Neural cell (in vitro differentiated cells): ENCODE measurements around the gene ERRFI1. TPM values are rescaled to one million over a fixed set of nuclear protein-coding genes. Genes with fewer than 3 reads are reported as not detected.
"Not testable (repeated sequence)": the region's sequence is repeated elsewhere in the genome, so short reads cannot be mapped to it uniquely, and the experiment has no call there.

Source experiments
- H2AFZ ChIP-seq: fragments of 200-600, 300-800 bp; sonication (generic), shearing (Covaris generic); 2 replicates; pipeline ENCODE4 v1.6.0; 2014; ENCODE audit warnings: low read depth, mild to moderate bottlenecking, antibody characterized with exemption, low read length, moderate library complexity
- H3F3A ChIP-seq: fragments of 200-600 bp; shearing (Covaris generic); 2 replicates; pipeline ENCODE4 v1.6.1; 2016; ENCODE audit warnings: mild to moderate bottlenecking, moderate library complexity, mixed read lengths, antibody characterized with exemption, low read length; ENCODE audit not compliant: insufficient read depth, poor library complexity, severe bottlenecking
- H3K27ac ChIP-seq: fragments of 200-600, 300-800 bp; sonication (generic), shearing (Covaris generic); 2 replicates; pipeline ENCODE4 v1.5.1; 2014; ENCODE audit warnings: mild to moderate bottlenecking, low read length, moderate library complexity
- H3K27me3 ChIP-seq: fragments of 300-800, 200-600 bp; sonication (generic), shearing (Covaris generic); 2 replicates; pipeline ENCODE4 v1.6.0; 2014; ENCODE audit warnings: mild to moderate bottlenecking, low read depth, low read length, moderate library complexity; ENCODE audit not compliant: insufficient read depth
- H3K36me3 ChIP-seq: fragments of 300-800, 200-600 bp; sonication (generic), shearing (Covaris generic); 2 replicates; pipeline ENCODE4 v1.5.1; 2014; ENCODE audit warnings: mild to moderate bottlenecking, antibody characterized with exemption, low read length, moderate library complexity; ENCODE audit not compliant: insufficient read depth
- H3K4me2 ChIP-seq: fragments of 300-800, 200-600 bp; sonication (generic), shearing (Covaris generic); 2 replicates; pipeline ENCODE4 v1.6.0; 2014; ENCODE audit warnings: mild to moderate bottlenecking, low read length
- H3K4me3 ChIP-seq: fragments of 300-800, 200-600 bp; sonication (generic), shearing (Covaris generic); 2 replicates; pipeline ENCODE4 v1.5.1; 2014; ENCODE audit warnings: mild to moderate bottlenecking, low read length, moderate library complexity
- H3K79me2 ChIP-seq: fragments of 200-600 bp; shearing (Covaris generic); replicated peaks from 2 replicates; pipeline ENCODE4 v1.6.0; 2014; ENCODE audit warnings: mild to moderate bottlenecking, low read length, moderate library complexity; ENCODE audit not compliant: insufficient read depth
- H3K9ac ChIP-seq: fragments of 300-800, 200-600 bp; sonication (generic), shearing (Covaris generic); 2 replicates; pipeline ENCODE4 v1.6.1; 2016; ENCODE audit warnings: mild to moderate bottlenecking, low read length, mixed read lengths
- H3K9me2 ChIP-seq: fragments of 200-600 bp; shearing (Covaris generic); 2 replicates; pipeline ENCODE4 v1.6.1; 2016; ENCODE audit warnings: mild to moderate bottlenecking, low read length, mixed read lengths; ENCODE audit not compliant: insufficient read depth
- H3K9me3 ChIP-seq: fragments of 200-600, 300-800 bp; sonication (generic), shearing (Covaris generic); 2 replicates; pipeline ENCODE4 v1.6.1; 2016; ENCODE audit warnings: mild to moderate bottlenecking, mixed run types, low read length, moderate library complexity, mixed read lengths
- H4K20me1 ChIP-seq: fragments of 200-600 bp; shearing (Covaris generic); 2 replicates; pipeline ENCODE4 v1.6.1; 2016; ENCODE audit warnings: mild to moderate bottlenecking, mixed run types; ENCODE audit not compliant: insufficient read depth
- EP300 ChIP-seq: fragments of 450-650 bp; conservative IDR thresholded peaks from 2 replicates; pipeline ENCODE4 v1.6.1; 2014; ENCODE audit warnings: antibody characterized with exemption, mild to moderate bottlenecking, moderate library complexity; ENCODE audit not compliant: poor library complexity, severe bottlenecking
- EZH2 ChIP-seq: fragments of 200-600, 300-800 bp; shearing (Covaris generic), sonication (generic); IDR thresholded peaks from 2 replicates; pipeline ENCODE4 v1.6.1; 2014; ENCODE audit warnings: antibody characterized with exemption, low read length, borderline replicate concordance, mild to moderate bottlenecking; ENCODE audit not compliant: insufficient read depth, poor library complexity, severe bottlenecking
- MXI1 ChIP-seq: fragments of 450-650 bp; conservative IDR thresholded peaks from 2 replicates; pipeline ENCODE4 v1.6.1; 2014; ENCODE audit warnings: antibody characterized with exemption, mild to moderate bottlenecking; ENCODE audit not compliant: poor library complexity, severe bottlenecking
- POLR2AphosphoS5 ChIP-seq: IDR thresholded peaks from 2 replicates; pipeline ENCODE4 v1.6.1; 2012
- RAD21 ChIP-seq: fragments of 450-650 bp; conservative IDR thresholded peaks from 2 replicates; pipeline ENCODE4 v1.6.1; 2014; ENCODE audit warnings: antibody characterized with exemption, mild to moderate bottlenecking, moderate library complexity
- SMC3 ChIP-seq: fragments of 450-650 bp; conservative IDR thresholded peaks from 2 replicates; pipeline ENCODE4 v1.6.1; 2014; ENCODE audit warnings: antibody characterized with exemption, mild to moderate bottlenecking, moderate library complexity; ENCODE audit not compliant: poor library complexity
- TAF1 ChIP-seq: IDR thresholded peaks from 2 replicates; pipeline ENCODE4 v1.6.1; 2012; ENCODE audit warnings: low read depth
- polyA plus RNA-seq: library from polyadenylated mRNA; depleted of rRNA; stranded (reverse); fragments of >200 nt; gene quantifications from 2 replicates; pipeline ENCODE4 v1.2.3, GENCODE V29; 2014
- TF ChIP-seq, protein P1 (sequence below): fragments of 450-650 bp; IDR thresholded peaks from 2 replicates; pipeline ENCODE4 v1.5.1; 2014; ENCODE audit warnings: antibody characterized with exemption, mild to moderate bottlenecking, moderate library complexity; ENCODE audit not compliant: poor library complexity, severe bottlenecking
- TF ChIP-seq, protein P2 (sequence below): IDR thresholded peaks from 2 replicates; pipeline ENCODE4 v1.6.1; 2012; ENCODE audit warnings: borderline replicate concordance

ERRFI1 gene
- polyA plus RNA-seq, 1 donor from 2014 or later: 72.9 TPM

DNA sequence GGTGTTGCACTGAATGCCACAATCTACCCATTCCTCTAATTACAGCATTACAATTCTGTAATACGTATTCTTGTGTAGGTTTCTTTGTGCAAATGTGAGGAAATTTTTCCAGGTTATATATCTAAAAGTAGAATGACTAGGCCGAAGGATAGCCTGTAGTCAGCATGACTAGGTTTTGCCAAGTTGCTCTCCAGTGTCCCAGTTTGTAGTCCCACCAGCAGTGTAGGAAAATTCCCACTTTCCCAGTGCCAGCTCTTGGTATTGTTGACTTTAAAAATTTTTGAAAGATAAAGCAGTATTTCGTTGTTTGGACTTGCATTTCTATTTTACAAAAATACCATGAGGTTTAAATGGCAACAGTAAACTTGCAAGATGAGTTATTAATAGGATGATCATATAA, 61.6 kb downstream of the ERRFI1 start (continued):
- TF ChIP-seq EP300 (no peak), RAD21 (no peak), TAF1 (no peak)

DNA sequence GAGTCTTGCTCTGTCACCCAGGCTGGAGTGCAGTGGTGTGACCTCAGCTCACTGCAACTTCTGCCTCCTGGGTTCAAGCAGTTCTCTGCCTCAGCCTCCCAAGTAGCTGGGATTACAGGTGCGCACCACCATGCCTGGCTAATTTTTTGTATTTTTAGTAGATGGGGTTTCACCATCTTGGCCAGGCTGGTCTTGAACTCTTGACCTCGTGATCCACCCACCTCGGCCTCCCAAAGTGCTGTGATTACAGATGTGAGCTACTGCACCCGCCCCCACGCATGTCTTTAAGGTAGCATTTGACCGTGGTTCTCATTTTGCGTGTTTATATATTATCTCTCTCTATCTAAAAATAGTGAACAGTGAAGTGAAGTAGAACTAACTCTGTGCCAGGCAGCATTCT, 62.3 kb downstream of the ERRFI1 start:
- peaks cover 22% of the 10 kb centered on the region for H3K79me2 ChIP-seq
- H3K4me3 ChIP-seq, H3K9me3 ChIP-seq, H3K27ac ChIP-seq, H2AFZ ChIP-seq, H4K20me1 ChIP-seq, H3F3A ChIP-seq, H3K4me2 ChIP-seq, H3K27me3 ChIP-seq, H3K36me3 ChIP-seq, H3K9me2 ChIP-seq, H3K9ac ChIP-seq: not testable (repeated sequence)

DNA sequence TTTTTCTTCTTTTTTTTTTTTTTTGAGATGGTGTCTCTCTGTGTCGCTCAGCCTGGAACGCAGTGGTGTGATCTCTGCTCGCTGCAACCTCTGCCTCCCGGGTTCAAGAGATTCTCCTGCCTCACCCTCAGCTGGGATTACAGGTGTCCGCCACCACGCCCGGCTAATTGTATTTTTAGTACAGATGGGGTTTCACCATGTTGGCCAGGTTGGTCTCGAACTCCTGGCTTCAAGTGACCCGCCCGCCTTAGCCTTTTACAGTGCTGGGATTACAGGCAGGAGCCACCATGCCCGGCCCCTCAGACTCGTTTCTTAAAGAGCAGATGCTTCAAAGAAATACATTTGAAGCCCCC, 62.8 kb downstream of the ERRFI1 start:
- not testable (repeated sequence) for H4K20me1 ChIP-seq, H3F3A ChIP-seq, H3K4me3 ChIP-seq, H3K27me3 ChIP-seq, H3K4me2 ChIP-seq, H3K36me3 ChIP-seq, H3K9me3 ChIP-seq, H3K9me2 ChIP-seq, H3K27ac ChIP-seq, H2AFZ ChIP-seq, H3K9ac ChIP-seq
- H3K79me2 ChIP-seq: peaks cover 22% of the 10 kb centered on the region

DNA sequence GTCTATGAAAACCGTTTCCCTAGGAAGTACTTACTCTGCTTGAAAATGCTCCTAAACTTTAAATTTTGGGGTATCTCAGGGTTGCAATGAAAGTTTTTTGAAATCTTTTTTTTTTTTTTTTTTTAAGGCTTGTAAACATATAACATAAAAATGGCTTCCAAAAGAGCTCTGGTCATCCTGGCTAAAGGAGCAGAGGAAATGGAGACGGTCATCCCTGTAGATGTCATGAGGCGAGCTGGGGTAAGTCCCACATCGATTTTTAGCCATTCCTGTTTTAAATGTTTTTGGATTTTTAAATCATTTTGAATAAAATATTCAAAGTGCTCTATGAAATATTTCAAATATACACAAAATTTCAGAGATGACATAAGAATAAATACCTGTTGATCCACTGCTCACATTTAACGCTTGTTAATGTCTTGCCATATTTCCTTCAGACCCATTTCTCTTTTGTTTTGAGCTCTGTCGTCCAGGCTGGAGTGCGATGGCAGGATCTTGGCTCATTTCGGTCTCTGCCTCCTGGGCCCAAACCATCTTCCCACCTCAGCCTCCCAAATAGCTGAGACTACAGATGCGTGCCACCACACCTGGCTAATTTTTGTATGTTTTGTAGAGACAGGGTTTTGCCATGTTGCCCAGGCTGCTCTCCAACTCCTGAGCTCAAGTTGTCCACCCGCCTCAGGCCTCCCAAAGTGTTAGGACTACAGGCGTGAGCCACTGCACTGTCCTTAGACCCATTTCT, 63.3 kb downstream of the ERRFI1 start:
- Histone ChIP-seq H3K79me2 (peaks cover 22% of the 10 kb centered on the region), H3K36me3 (no peaks in the 10 kb centered on the region)

More for the DNA sequence above, 63.3 kb downstream of the ERRFI1 start:
- no peak overlapping the region for H3K27ac ChIP-seq
- peak overlapping the region; percentile 85 for H3K9ac ChIP-seq
- H2AFZ ChIP-seq: no peak overlapping the region
- H3F3A ChIP-seq: peaks cover 4% of the 10 kb centered on the region
- no peaks in the 10 kb centered on the region for H3K27me3 ChIP-seq
- no peaks in the 10 kb centered on the region for H3K9me2 ChIP-seq
- no peaks in the 10 kb centered on the region for H4K20me1 ChIP-seq
- H3K4me2 ChIP-seq: peak overlapping the region; percentile 54
- TF ChIP-seq TAF1 (no peak), POLR2AphosphoS5 (no peak), EP300 (no peak), MXI1 (no peak), EZH2 (no peak), RAD21 (no peak), SMC3 (no peak)
- TF ChIP-seq, protein P1, sequence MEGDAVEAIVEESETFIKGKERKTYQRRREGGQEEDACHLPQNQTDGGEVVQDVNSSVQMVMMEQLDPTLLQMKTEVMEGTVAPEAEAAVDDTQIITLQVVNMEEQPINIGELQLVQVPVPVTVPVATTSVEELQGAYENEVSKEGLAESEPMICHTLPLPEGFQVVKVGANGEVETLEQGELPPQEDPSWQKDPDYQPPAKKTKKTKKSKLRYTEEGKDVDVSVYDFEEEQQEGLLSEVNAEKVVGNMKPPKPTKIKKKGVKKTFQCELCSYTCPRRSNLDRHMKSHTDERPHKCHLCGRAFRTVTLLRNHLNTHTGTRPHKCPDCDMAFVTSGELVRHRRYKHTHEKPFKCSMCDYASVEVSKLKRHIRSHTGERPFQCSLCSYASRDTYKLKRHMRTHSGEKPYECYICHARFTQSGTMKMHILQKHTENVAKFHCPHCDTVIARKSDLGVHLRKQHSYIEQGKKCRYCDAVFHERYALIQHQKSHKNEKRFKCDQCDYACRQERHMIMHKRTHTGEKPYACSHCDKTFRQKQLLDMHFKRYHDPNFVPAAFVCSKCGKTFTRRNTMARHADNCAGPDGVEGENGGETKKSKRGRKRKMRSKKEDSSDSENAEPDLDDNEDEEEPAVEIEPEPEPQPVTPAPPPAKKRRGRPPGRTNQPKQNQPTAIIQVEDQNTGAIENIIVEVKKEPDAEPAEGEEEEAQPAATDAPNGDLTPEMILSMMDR: no peak
- TF ChIP-seq, protein P2, sequence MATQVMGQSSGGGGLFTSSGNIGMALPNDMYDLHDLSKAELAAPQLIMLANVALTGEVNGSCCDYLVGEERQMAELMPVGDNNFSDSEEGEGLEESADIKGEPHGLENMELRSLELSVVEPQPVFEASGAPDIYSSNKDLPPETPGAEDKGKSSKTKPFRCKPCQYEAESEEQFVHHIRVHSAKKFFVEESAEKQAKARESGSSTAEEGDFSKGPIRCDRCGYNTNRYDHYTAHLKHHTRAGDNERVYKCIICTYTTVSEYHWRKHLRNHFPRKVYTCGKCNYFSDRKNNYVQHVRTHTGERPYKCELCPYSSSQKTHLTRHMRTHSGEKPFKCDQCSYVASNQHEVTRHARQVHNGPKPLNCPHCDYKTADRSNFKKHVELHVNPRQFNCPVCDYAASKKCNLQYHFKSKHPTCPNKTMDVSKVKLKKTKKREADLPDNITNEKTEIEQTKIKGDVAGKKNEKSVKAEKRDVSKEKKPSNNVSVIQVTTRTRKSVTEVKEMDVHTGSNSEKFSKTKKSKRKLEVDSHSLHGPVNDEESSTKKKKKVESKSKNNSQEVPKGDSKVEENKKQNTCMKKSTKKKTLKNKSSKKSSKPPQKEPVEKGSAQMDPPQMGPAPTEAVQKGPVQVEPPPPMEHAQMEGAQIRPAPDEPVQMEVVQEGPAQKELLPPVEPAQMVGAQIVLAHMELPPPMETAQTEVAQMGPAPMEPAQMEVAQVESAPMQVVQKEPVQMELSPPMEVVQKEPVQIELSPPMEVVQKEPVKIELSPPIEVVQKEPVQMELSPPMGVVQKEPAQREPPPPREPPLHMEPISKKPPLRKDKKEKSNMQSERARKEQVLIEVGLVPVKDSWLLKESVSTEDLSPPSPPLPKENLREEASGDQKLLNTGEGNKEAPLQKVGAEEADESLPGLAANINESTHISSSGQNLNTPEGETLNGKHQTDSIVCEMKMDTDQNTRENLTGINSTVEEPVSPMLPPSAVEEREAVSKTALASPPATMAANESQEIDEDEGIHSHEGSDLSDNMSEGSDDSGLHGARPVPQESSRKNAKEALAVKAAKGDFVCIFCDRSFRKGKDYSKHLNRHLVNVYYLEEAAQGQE: no peak
- H3K9me3 ChIP-seq: no peaks in the 10 kb centered on the region
- H3K4me3 ChIP-seq: peak overlapping the region; percentile 90
